22Rv1 (cell line): ENCODE results near the gene RAD51B.

ENCODE experiments used
- CTCF ChIP-seq: fragments of 450-650 bp; IDR thresholded peaks from 2 replicates; pipeline ENCODE4 v1.5.1; 2017; ENCODE audit warnings: mild to moderate bottlenecking
- ZFX ChIP-seq: fragments of 450-650 bp; IDR thresholded peaks from 2 replicates; pipeline ENCODE4 v1.6.1; 2017; ENCODE audit warnings: antibody characterized with exemption, borderline replicate concordance

GRCh38 chr14:68393259-68393658 lies 573.7 kb downstream of the RAD51B start:
- TF ChIP-seq ZFX (no peak), CTCF (no peak)
